GM21423 (cell line): ENCODE data around the gene MBD3L5.
"Not testable (repeated sequence)": the region's sequence is repeated elsewhere in the genome, so short reads cannot be mapped to it uniquely, and the experiment has no call there.

ENCODE experiments used
- ATAC-seq: cut with Tn5 transposase; IDR thresholded peaks from one replicate; pipeline ENCODE4 v1.9.1; 2021; ENCODE audit warnings: mild to moderate bottlenecking, moderate library complexity; ENCODE audit not compliant: unreplicated experiment

Gene MBD3L5

GRCh38 chr19:7030278-7030677, at the start of gene MBD3L5:
Gene MBD3L5 (plus strand): TSS chr19:7030578. CDS start chr19:7030612, 34 bp downstream.
- ATAC-seq, result not testable (repeated sequence)

- no peak for ATAC-seq
Measured at GRCh38 chr19:6983448-6983847, 46.9 kb upstream of the MBD3L5 start.

- no peak for ATAC-seq
Measured at GRCh38 chr19:6987850-6988249, 42.5 kb upstream of the MBD3L5 start.

- no peak for ATAC-seq
Measured at GRCh38 chr19:6988257-6988656, 42.1 kb upstream of the MBD3L5 start.

- ATAC-seq, result no peak
Measured at GRCh38 chr19:6995054-6995453, 35.3 kb upstream of the MBD3L5 start.

- ATAC-seq, result no peak
Measured at GRCh38 chr19:6996810-6997209, 33.6 kb upstream of the MBD3L5 start.

GRCh38 chr19:6997679-6998445, 32.5 kb upstream of the MBD3L5 start:
- ATAC-seq, result no peak

- ATAC-seq, result no peak
Measured at GRCh38 chr19:6999933-7000332, 30.4 kb upstream of the MBD3L5 start.

- no peak for ATAC-seq
Measured at GRCh38 chr19:7000333-7000732, 30.0 kb upstream of the MBD3L5 start.

- no peak for ATAC-seq
Measured at GRCh38 chr19:7000816-7001215, 29.6 kb upstream of the MBD3L5 start.

GRCh38 chr19:7004313-7004931, 26.0 kb upstream of the MBD3L5 start:
- ATAC-seq, result no peak

GRCh38 chr19:7006135-7006704, 24.2 kb upstream of the MBD3L5 start:
- ATAC-seq, result no peak

- no peak for ATAC-seq
Measured at GRCh38 chr19:7007859-7008258, 22.5 kb upstream of the MBD3L5 start.

- no peak for ATAC-seq
Measured at GRCh38 chr19:7010722-7011593, 19.4 kb upstream of the MBD3L5 start.

GRCh38 chr19:7013678-7014077, 16.7 kb upstream of the MBD3L5 start:
- no peak for ATAC-seq

GRCh38 chr19:7018828-7019227, 11.6 kb upstream of the MBD3L5 start:
- no peak for ATAC-seq

- not testable (repeated sequence) for ATAC-seq
Measured at GRCh38 chr19:7021331-7021730, 9.0 kb upstream of the MBD3L5 start, which contains the start of gene MBD3L2B. Gene MBD3L2B (minus strand): TSS chr19:7021431. CDS start chr19:7021397, 34 bp downstream.

- ATAC-seq, result not testable (repeated sequence)
Measured at GRCh38 chr19:7028790-7029189, 1.6 kb upstream of the MBD3L5 start.

- ATAC-seq, result not testable (repeated sequence)
Measured at GRCh38 chr19:7040079-7040478, 9.7 kb downstream of the MBD3L5 start, which contains the start of gene MBD3L4. Gene MBD3L4 (minus strand): TSS chr19:7040179. CDS start chr19:7040144, 35 bp downstream.

GRCh38 chr19:7041563-7041962, 11.2 kb downstream of the MBD3L5 start:
- not testable (repeated sequence) for ATAC-seq

- not testable (repeated sequence) for ATAC-seq
Measured at GRCh38 chr19:7049021-7049420, 18.6 kb downstream of the MBD3L5 start, which contains the start of gene MBD3L2. Gene MBD3L2 (plus strand): TSS chr19:7049321. CDS start chr19:7049374, 53 bp downstream.
